Peyer's patch (tissue), 4 donors: ENCODE measurements around the gene AKAP17A. TPM values are rescaled to one million over a fixed set of nuclear protein-coding genes. Genes with fewer than 3 reads are reported as not detected.
"Not testable (repeated sequence)": the region's sequence is repeated elsewhere in the genome, so short reads cannot be mapped to it uniquely, and the experiment has no call there.

Experiments used
- DNase-seq, 3 donors: peaks; one replicate each; pipeline ENCODE4 v3.0.0-alpha.2; 2017 to 2019
- H3K27ac ChIP-seq, 4 donors: fragments of 200-600 bp; sonication (generic); one replicate each; pipeline ENCODE4 v1.5.1; 2016 to 2019
- H3K27me3 ChIP-seq, 2 donors: fragments of 200-600 bp; sonication (generic); one replicate each; pipeline ENCODE4 v1.5.1; 2019
- H3K36me3 ChIP-seq, 3 donors: fragments of 200-600 bp; sonication (generic); one replicate each; pipeline ENCODE4 v1.5.1; 2016 to 2019
- H3K4me1 ChIP-seq, 4 donors: fragments of 200-600 bp; sonication (generic); one replicate each; pipeline ENCODE4 v1.5.1; 2016 to 2019
- H3K4me3 ChIP-seq, 4 donors: fragments of 200-600 bp; sonication (generic); 1 replicate in 3 of 4; 2 replicates in 1 of 4; pipeline ENCODE4 v1.5.1; 2016 to 2019; ENCODE audit warnings: mild to moderate bottlenecking in 1 of 4
- H3K9me3 ChIP-seq, 4 donors: fragments of 200-600 bp; sonication (generic); one replicate each; pipeline ENCODE4 v1.5.1; 2016 to 2019; ENCODE audit warnings: mild to moderate bottlenecking in 1 of 4
- CTCF ChIP-seq, 6 experiments: fragments of 450-650 bp in 4 of 6; fragments of 200-600 bp in 2 of 6; sonication (generic) in 1 of 6; IDR thresholded peaks; one replicate each; pipeline ENCODE4 v1.5.1; 2017 to 2019; ENCODE audit warnings: antibody characterized with exemption in 6 of 6, mild to moderate bottlenecking in 3 of 6, moderate library complexity in 1 of 6
- POLR2A ChIP-seq, 2 donors: fragments of 450-650 bp; IDR thresholded peaks; one replicate each; pipeline ENCODE4 v1.5.1; 2017; ENCODE audit warnings: antibody characterized with exemption in 2 of 2, mild to moderate bottlenecking in 2 of 2, moderate library complexity in 2 of 2
- total RNA-seq, 4 donors: library from RNA; depleted of rRNA; stranded (reverse); fragments of >200 nt; gene quantifications; one replicate each; pipeline ENCODE4 v1.1.0, GENCODE V29; 2016

Gene AKAP17A
- total RNA-seq, 4 donors from 2014 or later: 41.0 to 201 (median 107) TPM

- Histone ChIP-seq H3K9me3 (no peaks in the 10 kb centered on the region), H3K27me3 (no peaks in the 10 kb centered on the region), H3K36me3 (no peaks in the 10 kb centered on the region), H3K4me3 (no peak overlapping the region), H3K4me1 (peaks cover 0 to 8% (median 0%) of the 10 kb centered on the region in 4 donors), H3K27ac (peak overlapping the region in 2 of 4 donors; percentile 55 to 72)
- peak in 2 of 3 donors; percentile 71 to 80 for DNase-seq
- TF ChIP-seq POLR2A (IDR thresholded peaks at IDR 0.05) (no peak), CTCF (IDR thresholded peaks at IDR 0.05) (no peak)
Measured at GRCh38 chrX:1554469-1555210, 36.8 kb upstream of the AKAP17A start.

- TF ChIP-seq POLR2A (IDR thresholded peaks at IDR 0.05) (no peak), CTCF (IDR thresholded peaks at IDR 0.05) (no peak)
- no peaks in the 10 kb centered on the region for H3K9me3 ChIP-seq
- no peaks in the 10 kb centered on the region for H3K27me3 ChIP-seq
- peak overlapping the region in 2 of 4 donors; percentile 36 to 72 for H3K27ac ChIP-seq
- H3K36me3 ChIP-seq: no peaks in the 10 kb centered on the region
- DNase-seq: no peak
- peaks cover 0 to 8% (median 0%) of the 10 kb centered on the region in 4 donors for H3K4me1 ChIP-seq
- H3K4me3 ChIP-seq: no peak overlapping the region
Measured at GRCh38 chrX:1555370-1555769, 36.0 kb upstream of the AKAP17A start.

GRCh38 chrX:1557442-1557841 is 34.0 kb upstream of the AKAP17A start:
- not testable (repeated sequence) for H3K4me1 ChIP-seq, H3K4me3 ChIP-seq, H3K9me3 ChIP-seq, H3K36me3 ChIP-seq, H3K27ac ChIP-seq, DNase-seq, H3K27me3 ChIP-seq

GRCh38 chrX:1558761-1559468 is 32.5 kb upstream of the AKAP17A start:
- Histone ChIP-seq H3K36me3 (no peaks in the 10 kb centered on the region), H3K27ac (no peak overlapping the region), H3K4me1 (peaks cover 0 to 8% (median 0%) of the 10 kb centered on the region in 4 donors), H3K27me3 (no peaks in the 10 kb centered on the region), H3K9me3 (no peaks in the 10 kb centered on the region), H3K4me3 (no peak overlapping the region)
- TF ChIP-seq CTCF (IDR thresholded peaks at IDR 0.05) (no peak), POLR2A (IDR thresholded peaks at IDR 0.05) (no peak)
- peak in 1 of 3 donors; percentile 36 for DNase-seq

GRCh38 chrX:1561164-1561563 is 30.2 kb upstream of the AKAP17A start:
- no peak for DNase-seq
- Histone ChIP-seq H3K27ac (no peak overlapping the region), H3K9me3 (no peaks in the 10 kb centered on the region), H3K27me3 (no peaks in the 10 kb centered on the region), H3K36me3 (no peaks in the 10 kb centered on the region), H3K4me1 (no peaks in the 10 kb centered on the region), H3K4me3 (no peak overlapping the region)
- TF ChIP-seq CTCF (IDR thresholded peaks at IDR 0.05) (no peak), POLR2A (IDR thresholded peaks at IDR 0.05) (no peak)

- H3K27me3 ChIP-seq, H3K36me3 ChIP-seq, H3K9me3 ChIP-seq, DNase-seq, H3K4me1 ChIP-seq, H3K4me3 ChIP-seq, H3K27ac ChIP-seq: not testable (repeated sequence)
Measured at GRCh38 chrX:1564077-1564476, 27.3 kb upstream of the AKAP17A start.
